Panc1 (cell line): ENCODE measurements around the gene ACSL1. TPM values are rescaled to one million over a fixed set of nuclear protein-coding genes. Genes with fewer than 3 reads are reported as not detected.

Experiments used
- ATAC-seq: fragments of 200-7000 bp; cut with Tn5 transposase; 2 replicates; pipeline ENCODE4 v1.9.1; 2020; ENCODE audit warnings: mild to moderate bottlenecking, moderate library complexity
- BruUV-seq: library from RNA; stranded (reverse); fragments of 400-500 nt; replicated peaks from 2 replicates; lab custom pipeline; 2021; lab: Mats Ljungman, UMichigan
- CTCF ChIA-PET: fragments of 300-600 bp; sonication (Branson Sonifier 250); formaldehyde crosslinking; loops from one replicate; lab custom pipeline; 2022; ENCODE audit warnings: antibody characterized with exemption; lab: Charles Lee
- POLR2A ChIA-PET: fragments of 300-600 bp; sonication (Branson Sonifier 250); formaldehyde crosslinking; loops from one replicate; lab custom pipeline; 2022; ENCODE audit warnings: antibody characterized with exemption; lab: Charles Lee
- DNase-seq: peaks from one replicate; pipeline ENCODE4 v3.0.0-alpha.2; 2010; ENCODE audit warnings: low read depth, low spot score
- H3K27ac ChIP-seq: 2 replicates; pipeline ENCODE4 v1.5.1; 2011; ENCODE audit warnings: mild to moderate bottlenecking, low read length, inconsistent platforms
- H3K27me3 ChIP-seq: fragments of 200-500 bp; sonication (Bioruptor generic); 2 replicates; pipeline ENCODE4 v1.6.0; 2014; ENCODE audit warnings: low read length, inconsistent platforms; ENCODE audit not compliant: control insufficient read depth, insufficient read depth
- H3K36me3 ChIP-seq: fragments of 200-500 bp; sonication (Bioruptor generic); 2 replicates; pipeline ENCODE4 v1.5.1; 2014; ENCODE audit warnings: inconsistent platforms, mild to moderate bottlenecking, low read length, moderate library complexity; ENCODE audit not compliant: control insufficient read depth, insufficient read depth
- H3K4me1 ChIP-seq: 2 replicates; pipeline ENCODE4 v1.5.1; 2011; ENCODE audit warnings: inconsistent platforms, mild to moderate bottlenecking, low read length, moderate library complexity; ENCODE audit not compliant: control insufficient read depth, insufficient read depth
- H3K4me3 ChIP-seq, 2 experiments: 2 replicates each; pipeline ENCODE4 v1.5.1; 2011 to 2012; ENCODE audit warnings: low read depth in 2 of 2, low read length in 2 of 2, mild to moderate bottlenecking in 2 of 2, inconsistent platforms in 1 of 2, moderate library complexity in 1 of 2
- H3K9me3 ChIP-seq: fragments of 200-500 bp; sonication (Bioruptor generic); 2 replicates; pipeline ENCODE4 v1.5.1; 2014; ENCODE audit warnings: low read depth, mild to moderate bottlenecking, inconsistent platforms, low read length, moderate library complexity; ENCODE audit not compliant: control insufficient read depth, insufficient read depth
- CTCF ChIP-seq: fragments of 450-650 bp; IDR thresholded peaks from 2 replicates; pipeline ENCODE4 v1.5.1; 2017; ENCODE audit warnings: mild to moderate bottlenecking
- POLR2AphosphoS5 ChIP-seq: IDR thresholded peaks from 2 replicates; pipeline ENCODE4 v1.6.1; 2012; ENCODE audit warnings: mild to moderate bottlenecking, low read depth, low read length, moderate library complexity
- REST ChIP-seq, 2 experiments: IDR thresholded peaks; 2 replicates each; pipeline ENCODE4 v1.6.1; 2011 to 2012; ENCODE audit warnings: low read depth in 2 of 2, control low read depth in 1 of 2, low read length in 1 of 2, mild to moderate bottlenecking in 1 of 2, moderate library complexity in 1 of 2; ENCODE audit not compliant: insufficient read depth in 1 of 2
- SIN3A ChIP-seq: IDR thresholded peaks from 2 replicates; pipeline ENCODE4 v1.6.1; 2012; ENCODE audit warnings: low read depth, mild to moderate bottlenecking, low read length, moderate library complexity, borderline replicate concordance; ENCODE audit not compliant: insufficient read depth
- TCF7L2 ChIP-seq: IDR thresholded peaks from 2 replicates; pipeline ENCODE4 v1.6.1; 2011; ENCODE audit warnings: mild to moderate bottlenecking, low read depth, low read length, inconsistent platforms
- in situ Hi-C: cut with HindIII; loops from 2 replicates; pipeline ENCODE4 v1.10.0; 2016; ENCODE audit warnings: low sequenced_read_pairs, low pct_unique_long_range_greater_than_20kb
- intact Hi-C: fragments of 100-400 bp; cut with micrococcal nuclease; formaldehyde crosslinking; loops from one replicate; pipeline ENCODE4 v1.10.0; 2022; ENCODE audit not compliant: unreplicated experiment
- total RNA-seq: library from RNA; stranded (reverse); gene quantifications from one replicate; pipeline ENCODE4 v1.2.1, GENCODE V29; 2021; ENCODE audit not compliant: unreplicated experiment

The ACSL1 gene
- total RNA-seq, 1 experiment from 2014 or later, result 15.4 TPM

DNA sequence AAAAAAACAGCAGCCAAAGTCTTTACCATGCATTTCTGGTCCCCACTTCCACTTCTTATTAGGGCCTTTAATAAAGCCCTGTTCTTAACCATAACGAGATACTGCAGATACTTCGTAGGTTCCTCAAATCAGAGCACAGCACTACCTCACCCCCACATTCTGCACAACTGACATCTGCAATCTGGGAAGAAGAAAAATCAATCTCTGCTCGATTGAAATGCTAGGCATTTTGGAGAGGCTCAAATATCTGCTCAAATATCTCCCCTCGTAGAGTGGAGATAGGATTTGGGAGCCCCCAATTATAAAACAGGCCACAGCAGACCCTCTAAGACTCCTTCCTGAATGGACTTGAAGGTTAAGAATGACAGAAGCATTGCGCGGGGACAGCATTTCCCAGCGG is 51.6 kb downstream of the ACSL1 start:
- Histone ChIP-seq H3K36me3 (no peaks in the 10 kb centered on the region), H3K27ac (no peak overlapping the region), H3K4me1 (no peaks in the 10 kb centered on the region), H3K27me3 (no peaks in the 10 kb centered on the region), H3K4me3 (no peak overlapping the region), H3K9me3 (no peaks in the 10 kb centered on the region)
- ATAC-seq (no peak), DNase-seq (no peak)
- ChIA-PET POLR2A (no interaction called here), CTCF (no interaction called here)
- in situ Hi-C loops (no loop called here), intact Hi-C loops (no loop called here)
- no peak for TF ChIP-seq POLR2AphosphoS5
- no peak for TF ChIP-seq SIN3A
- TF ChIP-seq CTCF, result no peak
- no TSS peak for BruUV-seq

- POLR2A ChIA-PET, result no interaction called here
- Histone ChIP-seq H3K27me3 (no peaks in the 10 kb centered on the region), H3K9me3 (no peaks in the 10 kb centered on the region), H3K27ac (no peak overlapping the region), H3K36me3 (no peaks in the 10 kb centered on the region), H3K4me1 (no peaks in the 10 kb centered on the region), H3K4me3 (no peak overlapping the region)
- DNase-seq (no peak), ATAC-seq (no peak)
- in situ Hi-C loops, result no loop called here
- intact Hi-C loops, result no loop called here
- TF ChIP-seq POLR2AphosphoS5, result no peak
- no peak for TF ChIP-seq SIN3A
- no peak for TF ChIP-seq CTCF
- TF ChIP-seq REST (IDR thresholded peaks at IDR 0.05; ENCODE audit: insufficient read depth in 1 of 2, low read depth in 2 of 2, low read length in 1 of 2), result no peak
- no peak for TF ChIP-seq TCF7L2
- no TSS peak for BruUV-seq
- CTCF ChIA-PET, result no interaction called here
These were observed 54.4 kb downstream of the ACSL1 start for GRCh38 chr4:184771416-184771815.
